HG03521 (cell line): ENCODE measurements around the gene SDK1.
"Not testable (repeated sequence)": the region's sequence is repeated elsewhere in the genome, so short reads cannot be mapped to it uniquely, and the experiment has no call there.

Experiments
- ATAC-seq: cut with Tn5 transposase; IDR thresholded peaks from one replicate; pipeline ENCODE4 v1.9.1; 2021; ENCODE audit warnings: mild to moderate bottlenecking, moderate library complexity; ENCODE audit not compliant: unreplicated experiment

SDK1 gene

DNA sequence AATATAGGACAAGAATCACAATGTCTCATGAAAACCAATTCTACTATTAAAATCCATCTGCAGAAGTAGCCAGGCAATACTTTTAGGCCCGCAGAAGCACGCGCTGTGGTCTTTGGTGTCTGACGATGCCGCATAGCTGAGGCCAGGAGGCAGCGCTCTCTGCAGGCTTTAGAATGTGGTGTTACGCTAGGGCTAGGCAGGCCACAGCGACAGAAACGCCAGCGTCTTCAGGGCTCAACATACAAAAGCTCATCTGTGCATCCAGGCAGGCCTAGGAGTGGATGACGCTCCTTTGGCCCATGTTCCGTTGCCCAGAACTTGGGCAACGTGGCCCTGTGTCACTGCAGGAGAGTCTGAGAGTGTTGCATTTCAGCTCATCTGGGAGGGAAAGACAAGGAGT, 779.9 kb downstream of the SDK1 start:
- ATAC-seq, result no peak

DNA sequence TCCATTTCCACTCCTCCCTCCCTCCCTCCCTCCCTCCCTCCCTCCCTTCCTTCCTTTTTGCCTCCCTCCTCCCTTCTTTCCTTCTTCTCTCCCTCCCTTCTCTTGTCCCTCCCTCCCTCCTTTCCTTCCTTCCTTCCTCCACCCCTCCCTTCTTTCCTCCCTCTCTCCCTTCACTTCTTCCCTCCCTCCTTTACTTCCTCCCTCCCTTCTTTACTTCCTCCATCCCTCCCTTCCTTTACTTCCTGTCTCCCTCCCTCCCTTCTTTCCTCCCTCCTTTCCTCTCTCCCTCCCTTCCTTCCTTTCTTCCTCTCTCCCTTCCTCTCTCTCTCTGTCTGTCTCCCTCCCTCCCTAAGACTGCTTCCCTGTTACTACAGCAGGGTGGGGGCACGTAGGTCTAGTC, 782.5 kb downstream of the SDK1 start:
- no peak for ATAC-seq

DNA sequence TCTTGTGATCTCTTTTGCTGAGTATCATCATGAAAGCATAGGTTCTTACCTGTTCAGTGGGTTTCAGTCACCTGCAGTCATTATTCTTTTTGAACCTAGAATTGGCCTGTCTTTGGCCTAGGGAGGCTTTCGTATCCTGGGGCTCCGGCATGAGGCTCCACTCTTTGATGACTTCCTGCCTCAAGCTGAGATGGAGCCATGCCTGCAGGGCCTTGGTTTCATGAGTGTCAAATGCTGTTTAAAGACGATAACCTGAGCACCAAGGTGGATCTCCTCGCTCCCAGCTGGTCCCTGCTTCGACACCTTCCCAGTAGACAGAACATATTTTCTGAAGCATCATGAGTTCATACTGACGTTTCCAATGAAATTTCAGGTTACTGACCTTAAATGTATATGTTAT, 783.2 kb downstream of the SDK1 start:
- ATAC-seq, result no peak

DNA sequence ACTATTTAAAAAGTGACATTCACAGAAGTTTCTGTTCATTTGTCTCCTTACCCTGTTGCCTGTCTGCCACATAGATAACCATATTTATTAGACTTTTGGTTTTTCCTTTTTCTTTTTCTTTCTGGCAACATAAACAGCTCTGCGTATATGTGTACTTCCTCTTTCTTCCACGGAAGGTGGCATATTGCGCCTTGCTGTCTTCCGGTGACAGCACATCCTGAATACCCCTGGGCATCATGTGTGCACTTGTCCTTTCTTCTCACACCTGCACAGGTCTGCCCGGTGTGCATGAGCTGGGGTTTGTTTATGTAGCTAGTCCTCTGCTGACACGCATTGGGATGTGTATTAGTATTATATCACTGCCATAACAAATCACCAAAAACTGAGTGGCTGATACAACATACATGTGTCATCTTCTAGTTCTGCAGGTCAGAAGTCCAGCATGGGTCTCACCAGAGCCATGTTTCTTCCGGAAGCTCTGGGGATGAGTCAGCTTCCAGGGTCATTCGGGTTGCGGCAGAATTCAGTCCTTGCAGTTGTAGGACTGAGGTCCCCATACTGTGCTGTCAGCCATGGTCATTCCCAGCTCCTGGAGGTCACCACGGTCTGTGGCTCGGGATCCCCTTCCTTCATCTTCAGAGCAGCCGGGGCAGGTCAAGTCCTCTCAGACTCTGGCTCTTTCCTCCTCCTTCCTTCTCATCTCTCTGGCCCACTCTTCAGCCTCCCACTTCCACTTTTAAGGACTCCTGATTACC, 785.1 kb downstream of the SDK1 start:
- no peak for ATAC-seq

DNA sequence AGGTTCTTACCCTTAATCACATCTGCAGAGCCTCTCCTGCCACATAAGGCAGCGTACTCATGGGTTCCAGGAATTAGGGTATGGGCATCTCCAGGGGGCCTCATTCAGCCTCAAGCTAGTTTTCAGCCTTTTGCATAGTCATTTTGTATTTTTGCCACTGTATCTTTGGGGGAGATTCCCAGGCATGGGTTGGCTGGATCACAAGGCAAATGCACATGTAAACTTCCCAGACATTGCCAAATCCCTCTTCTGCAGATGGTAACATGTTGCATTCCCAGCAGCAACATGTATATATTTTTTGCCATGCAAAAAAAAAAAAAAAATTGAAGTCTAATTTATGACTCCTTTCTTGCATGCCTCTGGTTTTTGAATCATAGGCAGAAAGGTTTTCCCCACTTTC, 785.7 kb downstream of the SDK1 start:
- no peak for ATAC-seq

DNA sequence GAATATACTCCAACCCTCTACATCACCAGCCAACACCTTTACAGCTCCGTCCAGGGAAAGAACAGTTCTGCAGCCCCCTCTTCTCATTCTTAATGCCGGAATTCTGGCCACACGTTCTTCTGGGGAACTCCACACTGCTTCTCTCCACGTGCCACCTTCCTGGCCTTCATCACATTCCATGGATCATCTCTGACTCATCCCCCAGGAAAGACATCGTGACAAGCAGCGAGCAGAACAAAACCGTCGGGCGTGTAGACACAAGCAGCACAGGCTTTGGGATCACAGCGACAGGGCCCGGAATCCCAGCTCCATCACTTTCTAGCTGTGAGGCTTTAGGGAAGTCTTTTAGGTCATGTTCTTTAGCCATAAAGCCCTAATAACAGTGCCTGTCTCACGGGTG, 790.7 kb downstream of the SDK1 start:
- ATAC-seq, result no peak

DNA sequence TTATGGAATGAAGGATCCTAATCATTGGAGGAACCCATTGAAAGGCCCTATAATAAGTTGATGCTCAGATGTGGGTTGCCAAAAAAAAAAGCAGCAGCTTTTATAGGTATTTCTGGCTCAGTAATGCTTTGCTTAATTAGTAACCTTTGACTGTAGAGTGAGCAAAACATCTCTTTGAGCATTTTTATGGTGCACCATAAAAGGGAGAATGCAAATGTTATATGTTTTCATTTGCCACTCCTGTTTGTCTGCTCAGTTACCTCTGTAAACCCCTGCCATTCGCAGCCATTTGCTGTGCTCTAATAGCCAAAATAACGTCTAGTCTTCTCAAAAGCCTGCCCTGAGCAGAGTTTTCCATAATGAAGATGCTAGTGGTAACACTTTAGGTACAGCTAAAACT, 792.0 kb downstream of the SDK1 start:
- ATAC-seq, result no peak

DNA sequence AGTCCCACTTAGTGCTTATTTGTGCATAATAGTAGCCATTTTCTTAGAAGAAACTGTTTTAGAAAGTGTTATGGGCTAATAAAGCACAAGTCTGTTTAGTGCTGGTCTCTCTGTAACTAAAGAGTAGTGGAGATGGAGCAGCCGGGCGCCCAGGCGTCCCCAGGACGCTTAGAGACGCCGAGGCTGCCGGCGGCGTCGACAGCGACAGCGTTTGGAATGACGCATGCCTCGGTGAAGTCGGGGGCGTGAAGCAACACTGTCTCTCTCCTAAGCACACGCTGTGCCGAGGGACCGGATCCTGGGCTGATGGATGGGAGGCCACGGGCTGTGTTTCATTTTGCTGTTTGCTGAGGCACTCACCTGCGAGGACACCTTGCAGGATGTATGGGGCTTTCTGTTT, 792.4 kb downstream of the SDK1 start:
- no peak for ATAC-seq

DNA sequence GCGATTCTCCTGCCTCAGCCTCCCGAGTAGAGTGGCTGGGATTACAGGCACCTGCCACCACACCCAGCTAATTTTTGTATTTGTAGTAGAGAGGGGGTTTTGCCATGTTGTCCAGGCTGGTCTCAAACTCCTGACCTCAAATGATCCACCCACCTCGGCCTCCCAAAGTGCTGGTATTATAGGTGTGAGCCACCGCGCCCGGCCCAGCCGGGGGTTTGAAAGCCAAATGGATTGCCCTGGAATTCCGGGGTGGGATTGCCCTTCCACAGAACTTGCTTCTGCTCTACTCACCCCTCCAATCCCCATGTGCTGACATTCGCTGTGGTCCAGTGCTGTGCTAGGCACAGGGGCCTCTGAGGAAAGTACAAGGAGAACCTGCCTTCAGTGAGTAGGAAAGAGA, 793.1 kb downstream of the SDK1 start:
- not testable (repeated sequence) for ATAC-seq

DNA sequence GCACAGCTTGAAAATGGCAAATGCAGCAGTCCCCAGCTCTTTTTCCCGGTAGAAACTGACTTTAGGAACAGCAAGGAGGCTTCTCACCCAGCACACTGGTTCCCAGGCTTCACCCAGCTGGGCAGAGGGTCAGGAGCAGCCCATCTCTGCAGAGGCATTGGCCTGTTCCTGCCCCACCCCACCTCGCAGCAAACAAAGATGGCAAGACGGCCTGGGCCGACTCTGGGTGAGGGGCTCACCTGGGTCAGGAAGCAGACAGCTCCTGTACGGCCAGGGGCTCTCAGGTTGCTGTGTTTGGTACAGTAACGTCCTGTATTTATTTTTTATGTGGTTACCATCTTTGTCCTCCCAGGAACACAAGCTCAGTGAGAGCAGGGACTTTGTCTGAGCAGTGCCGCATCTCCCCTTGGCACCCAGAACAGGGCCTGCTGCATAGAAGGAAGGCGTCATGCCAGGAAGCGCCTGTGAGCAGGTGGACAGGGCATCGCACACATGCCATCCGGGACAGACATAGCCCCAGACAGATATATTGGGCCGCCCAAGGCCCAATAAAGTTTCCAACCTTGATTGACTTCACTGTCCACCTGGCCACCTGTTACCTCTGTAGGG, 796.1 kb downstream of the SDK1 start:
- no peak for ATAC-seq

DNA sequence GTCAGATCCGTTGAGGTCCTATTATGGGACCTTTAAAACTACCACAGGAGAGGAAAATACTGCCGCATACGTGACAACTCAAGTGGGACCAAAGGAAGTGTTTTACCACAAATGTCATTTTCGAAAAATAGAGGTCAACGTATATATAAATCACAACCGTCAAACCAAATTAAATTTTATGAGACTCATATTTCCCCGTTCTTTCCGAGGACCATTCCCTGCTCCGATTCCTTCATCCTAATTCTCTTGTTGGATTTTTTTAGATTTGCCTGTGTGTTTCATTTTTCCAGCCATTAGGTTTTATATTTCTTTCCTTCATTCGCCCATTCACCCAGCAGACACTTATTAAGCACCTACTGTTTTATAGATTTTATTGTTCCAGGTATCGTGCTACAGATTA, 797.1 kb downstream of the SDK1 start:
- no peak for ATAC-seq

DNA sequence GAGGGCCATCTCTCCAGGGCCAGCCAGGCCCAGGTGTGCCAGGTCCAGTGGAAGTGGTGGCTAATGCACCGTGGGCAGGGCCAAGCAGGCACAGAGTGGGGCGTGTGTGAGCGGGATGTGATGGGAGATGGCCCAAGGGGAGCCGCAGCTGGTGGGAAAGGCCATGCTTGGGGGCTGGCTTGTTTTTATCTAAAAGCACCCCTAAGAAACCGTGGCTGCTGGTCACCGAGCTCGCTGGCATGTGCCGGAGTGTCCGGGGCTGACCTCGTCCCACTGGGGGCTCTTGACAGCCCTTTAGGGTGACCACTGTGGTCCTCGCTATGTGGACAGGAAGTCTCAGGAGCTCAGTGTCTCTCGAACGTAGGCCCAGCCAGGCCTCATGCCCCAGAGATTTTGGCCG, 798.6 kb downstream of the SDK1 start:
- no peak for ATAC-seq

DNA sequence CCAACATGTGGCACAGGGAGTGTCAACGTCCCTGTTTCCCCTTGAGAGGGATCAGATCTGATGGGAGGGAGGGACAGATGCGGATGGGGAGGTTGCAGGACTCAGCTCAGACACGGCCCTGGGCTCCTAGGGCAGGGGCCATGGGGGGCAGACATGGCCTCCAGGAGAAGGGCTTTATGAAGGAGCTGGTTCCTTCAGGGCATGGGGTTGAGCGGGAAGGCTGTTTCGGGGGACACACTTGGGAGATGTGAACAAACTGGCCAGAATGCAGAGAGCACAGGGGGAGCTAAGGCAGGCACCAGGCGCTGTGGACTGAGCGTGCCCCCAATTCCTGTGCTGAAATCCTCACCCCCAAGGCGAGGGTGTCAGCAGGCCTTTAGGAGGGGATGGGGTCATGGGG, 799.1 kb downstream of the SDK1 start:
- ATAC-seq, result no peak

DNA sequence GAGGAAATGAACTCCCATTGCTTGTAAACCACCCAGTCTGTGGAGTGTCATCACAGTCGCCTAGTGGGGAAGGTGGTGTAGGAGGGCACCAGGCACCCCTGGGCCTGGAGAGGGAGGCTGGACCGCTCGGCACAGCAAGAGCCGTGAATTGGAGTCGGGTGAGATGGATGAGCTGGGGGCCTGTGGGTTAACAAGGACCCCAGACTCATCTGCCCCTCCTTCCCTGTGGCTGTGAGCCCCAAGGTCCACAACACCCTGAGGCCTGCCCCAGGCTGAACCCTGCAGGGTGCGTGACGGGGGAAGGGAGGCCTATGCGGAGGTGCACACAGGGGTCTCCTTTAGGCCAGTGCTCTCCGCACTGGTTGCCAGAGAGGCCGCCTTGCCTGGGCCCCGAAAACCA, 799.6 kb downstream of the SDK1 start:
- no peak for ATAC-seq

DNA sequence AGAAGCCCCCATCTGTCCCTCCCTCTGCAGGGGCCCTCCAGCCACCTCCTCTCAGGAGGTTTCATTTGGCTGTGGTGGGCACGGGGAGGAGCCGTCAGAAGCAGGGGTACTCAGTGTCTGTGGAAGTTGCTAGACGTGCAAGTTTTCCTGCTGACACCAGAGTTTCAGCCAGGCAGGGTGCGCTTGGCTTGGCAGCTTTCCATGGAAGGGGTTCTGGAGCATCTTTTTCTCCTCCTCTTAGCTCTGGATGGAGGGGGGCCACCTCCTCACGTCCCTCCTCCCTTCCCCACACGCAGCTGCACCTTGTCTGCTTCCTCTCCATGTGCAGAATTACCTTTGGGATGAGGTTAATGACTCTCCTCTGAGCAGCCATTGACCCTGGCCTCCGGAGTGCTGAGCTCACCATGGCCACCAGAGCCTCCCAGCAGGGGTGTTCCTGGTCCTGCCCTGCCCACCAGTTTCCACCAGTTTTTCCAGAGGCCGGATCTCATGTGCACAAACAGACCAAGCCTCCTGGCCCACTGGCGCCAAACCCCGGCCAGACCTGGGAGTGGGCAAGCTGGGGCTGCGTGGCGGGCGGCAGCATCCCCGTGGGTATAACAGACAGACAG, 801.3 kb downstream of the SDK1 start:
- ATAC-seq, result no peak

DNA sequence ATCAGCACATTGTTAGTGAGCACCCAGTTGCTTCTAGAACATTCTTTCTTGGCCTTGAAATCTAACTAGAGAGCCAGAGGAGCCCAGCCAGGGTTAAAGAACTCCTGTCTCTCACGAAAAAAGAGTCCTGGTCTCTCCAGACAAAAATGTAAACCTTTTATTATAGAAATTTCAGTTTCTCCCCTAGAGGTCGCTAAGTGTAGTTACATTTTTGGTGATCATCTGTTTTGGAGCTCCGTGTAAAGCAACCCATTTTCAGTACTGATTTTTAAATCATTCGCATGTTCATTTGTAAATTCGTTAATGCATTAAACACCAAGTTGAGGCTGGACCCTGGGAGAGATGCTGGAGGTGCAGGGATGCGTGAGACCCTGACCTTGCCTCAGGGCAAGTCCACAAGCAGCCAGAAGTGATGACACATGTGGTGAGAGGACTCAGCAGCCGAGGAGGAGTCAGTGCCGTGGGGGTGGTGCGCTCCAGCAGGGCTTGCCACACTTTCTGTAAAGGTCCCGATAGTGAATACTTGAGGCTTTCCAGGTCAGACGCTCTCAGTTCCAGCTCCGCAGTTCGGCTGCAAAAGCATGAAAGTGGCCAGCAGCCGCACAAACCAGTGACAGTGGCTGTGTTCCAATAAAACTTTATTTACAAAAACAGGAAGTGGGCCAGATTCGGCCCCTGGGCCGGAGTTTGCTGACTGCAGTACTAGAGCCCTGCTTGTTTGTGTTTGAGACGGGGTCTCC, 802.5 kb downstream of the SDK1 start:
- ATAC-seq, result no peak

DNA sequence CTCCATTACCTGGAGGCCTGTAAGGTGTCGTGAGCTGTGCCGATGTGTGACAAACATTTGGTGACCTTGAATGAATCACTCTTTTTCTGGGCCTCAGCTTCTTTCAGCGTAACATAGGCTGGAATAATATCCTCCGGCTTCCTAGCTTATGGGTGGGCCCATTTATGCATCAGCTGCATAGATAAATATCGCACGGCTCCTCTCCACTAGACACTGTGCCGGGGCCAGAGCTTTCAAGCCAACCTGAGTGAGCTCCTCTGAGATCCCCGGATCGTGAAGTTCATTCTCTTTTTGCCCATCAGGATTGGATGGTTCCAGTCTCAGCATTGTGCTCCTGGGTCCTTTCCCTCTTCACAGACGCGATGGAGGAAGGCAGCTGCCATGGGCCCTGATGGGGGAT, 806.8 kb downstream of the SDK1 start:
- no peak for ATAC-seq

DNA sequence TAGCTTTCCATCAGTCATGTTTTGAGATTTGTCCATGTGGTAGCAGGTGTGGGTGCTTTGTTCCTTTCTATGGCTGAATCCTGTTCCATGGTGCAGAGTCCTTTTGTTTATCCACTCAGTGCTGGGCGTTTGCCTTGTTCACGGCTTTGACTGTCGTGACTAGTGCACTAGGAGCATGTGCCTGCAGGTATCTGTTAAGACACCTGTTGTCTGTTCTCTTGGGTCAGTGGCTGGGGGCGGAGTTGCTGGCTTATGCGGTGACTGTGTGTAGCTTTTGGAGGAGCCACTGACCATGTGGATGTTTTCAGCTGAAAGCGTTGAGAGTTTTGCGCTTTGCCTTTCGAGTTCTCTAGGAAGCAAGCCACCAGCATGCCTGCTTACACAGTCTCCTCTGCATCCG, 807.9 kb downstream of the SDK1 start:
- ATAC-seq, result no peak

DNA sequence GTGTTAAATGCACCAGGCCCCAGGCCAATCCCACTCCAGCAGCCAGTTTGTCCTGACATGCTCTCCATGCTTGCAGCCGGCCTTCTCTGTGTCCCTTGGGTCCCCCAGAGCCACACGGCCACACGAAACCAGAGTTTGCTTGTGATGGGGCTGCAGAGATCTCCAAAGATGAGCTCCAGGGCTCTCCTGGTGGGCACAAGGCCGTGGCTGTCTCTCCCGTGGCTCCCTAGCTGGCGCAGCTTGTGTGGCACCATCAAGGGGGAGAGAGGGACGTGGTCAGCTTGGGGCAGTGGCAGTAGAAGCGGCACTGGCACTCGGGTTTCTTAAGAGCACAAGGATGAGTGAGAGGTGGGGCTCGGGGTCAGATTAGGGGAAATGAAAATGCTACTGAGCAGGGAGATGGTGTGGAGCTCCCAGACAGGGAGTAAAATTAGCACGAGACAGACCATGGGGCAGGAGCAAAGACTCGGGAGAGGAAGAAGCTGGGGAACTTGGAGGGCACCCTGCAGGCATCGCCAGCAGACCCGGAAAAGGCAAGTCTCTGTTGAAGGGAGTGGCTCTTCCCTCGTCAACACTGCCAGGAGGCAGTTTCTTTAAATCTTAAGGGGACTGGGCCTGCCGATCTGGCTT, 808.5 kb downstream of the SDK1 start:
- no peak for ATAC-seq

DNA sequence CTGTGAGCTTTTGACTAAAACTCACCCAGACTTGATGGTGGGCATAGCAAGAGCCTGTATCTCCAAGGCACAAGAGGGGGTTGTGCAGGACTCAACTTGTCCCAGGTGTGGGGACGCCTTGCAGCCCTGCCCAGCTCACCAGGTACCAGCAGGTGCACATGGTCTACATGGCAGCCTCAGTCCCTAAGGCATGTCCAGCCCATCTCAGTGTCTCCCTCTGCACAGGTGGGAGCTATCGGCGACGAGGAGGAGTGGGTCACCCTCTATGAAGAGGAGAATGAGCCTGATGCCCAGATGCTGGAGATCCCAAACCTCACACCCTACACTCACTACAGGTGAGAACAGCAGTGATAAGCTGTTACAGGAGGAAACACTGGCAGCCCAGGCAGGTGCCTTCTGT, 809.4 kb downstream of the SDK1 start:
- ATAC-seq, result no peak

DNA sequence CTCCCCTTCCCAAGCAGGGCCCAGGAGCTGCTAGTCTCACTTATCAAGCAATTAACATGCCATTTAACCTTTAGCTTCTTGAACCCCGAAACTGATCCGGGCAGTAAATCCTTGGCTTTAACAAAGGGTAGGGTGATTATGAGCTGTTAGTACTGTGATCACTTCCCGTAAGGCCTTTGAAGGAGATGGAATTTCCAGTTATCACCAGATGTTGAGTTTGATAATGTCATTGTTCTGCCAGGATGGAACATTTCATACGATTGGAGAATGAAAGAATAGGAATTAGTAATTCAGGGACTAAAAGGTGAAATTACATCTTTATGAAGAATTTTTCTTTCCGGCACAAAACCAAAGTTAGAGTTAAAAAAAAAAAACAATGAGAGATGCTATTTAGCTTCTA, 810.1 kb downstream of the SDK1 start:
- ATAC-seq, result no peak
